Endothelial cell of umbilical vein (primary cell): ENCODE measurements around the gene SLC35F2. TPM values are rescaled to one million over a fixed set of nuclear protein-coding genes. Genes with fewer than 3 reads are reported as not detected.

Experiments used
- BruUV-seq: library from RNA; stranded (reverse); fragments of 400-500 nt; replicated peaks from 2 replicates; lab custom pipeline; 2021; lab: Mats Ljungman, UMichigan
- CTCF ChIA-PET: fragments of 300-600, 350-600 bp; sonication (Branson Sonifier 250); formaldehyde crosslinking; loops from one replicate; lab custom pipeline; 2021; ENCODE audit warnings: antibody characterized with exemption, inconsistent platforms; lab: Charles Lee
- POLR2A ChIA-PET: fragments of 300-600, 350-600 bp; sonication (Branson Sonifier 250); formaldehyde crosslinking; loops from one replicate; lab custom pipeline; 2021; ENCODE audit warnings: antibody characterized with exemption, inconsistent platforms; lab: Charles Lee
- DNase-seq: peaks from one replicate; pipeline ENCODE4 v3.0.0-alpha.2; 2011; ENCODE audit warnings: low read depth, low spot score
- FAIRE-seq: peaks from 2 replicates; lab custom pipeline; 2011; peaks lifted over from hg19 to GRCh38; lab: Jason Lieb, UNC
- H2AFZ ChIP-seq: 2 replicates; pipeline ENCODE4 v1.6.0; 2012; ENCODE audit warnings: low read depth, low read length, control low read depth, inconsistent platforms
- H3K27ac ChIP-seq: 2 replicates; pipeline ENCODE4 v1.5.1; 2011; ENCODE audit warnings: low read depth, mild to moderate bottlenecking, control low read depth, low read length, moderate library complexity; ENCODE audit not compliant: insufficient read depth
- H3K27me3 ChIP-seq, 2 experiments: 2 replicates each; pipeline versions ENCODE4 v1.6.0 to v1.6.1; 2011; ENCODE audit warnings: low read length in 2 of 2, mixed read lengths in 1 of 2; ENCODE audit not compliant: control insufficient read depth in 2 of 2, insufficient read depth in 2 of 2
- H3K36me3 ChIP-seq, 2 experiments: 2 replicates in 1 of 2; 3 replicates in 1 of 2; pipeline ENCODE4 v1.5.1; 2011; ENCODE audit warnings: low read length in 2 of 2, mild to moderate bottlenecking in 1 of 2, moderate library complexity in 1 of 2; ENCODE audit not compliant: control insufficient read depth in 2 of 2, insufficient read depth in 2 of 2; ENCODE audit errors: extremely low read depth in 1 of 2
- H3K4me1 ChIP-seq: 3 replicates; pipeline ENCODE4 v1.5.1; 2011; ENCODE audit warnings: mild to moderate bottlenecking, low read length; ENCODE audit not compliant: control insufficient read depth, insufficient read depth; ENCODE audit errors: extremely low read depth
- H3K4me2 ChIP-seq: 2 replicates; pipeline ENCODE4 v1.6.1; 2011; ENCODE audit warnings: low read length, control low read depth, mixed read lengths; ENCODE audit not compliant: insufficient read depth
- H3K4me3 ChIP-seq, 3 experiments: fragments of 200-600 bp in 1 of 3; sonication (generic), shearing (Covaris generic) in 1 of 3; replicated peaks in 1 of 3; 2 replicates each; pipeline ENCODE4 v1.5.1; 2011 to 2016; ENCODE audit warnings: control low read depth in 3 of 3, low read length in 3 of 3, mild to moderate bottlenecking in 2 of 3, inconsistent platforms in 1 of 3, low read depth in 1 of 3, moderate library complexity in 1 of 3; ENCODE audit not compliant: insufficient read depth in 1 of 3
- H3K79me2 ChIP-seq: 2 replicates; pipeline ENCODE4 v1.6.0; 2012; ENCODE audit warnings: low read length, inconsistent platforms; ENCODE audit not compliant: control insufficient read depth, insufficient read depth
- H3K9ac ChIP-seq: replicated peaks from 2 replicates; pipeline ENCODE3; 2011; ENCODE audit warnings: low read length, control low read depth; ENCODE audit not compliant: insufficient read depth; ENCODE audit errors: extremely low read depth
- H3K9me1 ChIP-seq: replicated peaks from 3 replicates; pipeline ENCODE4 v1.6.0; 2011; ENCODE audit warnings: mild to moderate bottlenecking, low read length; ENCODE audit not compliant: control insufficient read depth, insufficient read depth; ENCODE audit errors: extremely low read depth
- H3K9me3 ChIP-seq: replicated peaks from 2 replicates; pipeline ENCODE4 v1.5.1; 2012; ENCODE audit warnings: low read length, inconsistent platforms; ENCODE audit not compliant: control insufficient read depth, insufficient read depth
- H4K20me1 ChIP-seq: replicated peaks from 2 replicates; pipeline ENCODE3; 2011; ENCODE audit warnings: mild to moderate bottlenecking, low read length; ENCODE audit not compliant: control insufficient read depth, insufficient read depth; ENCODE audit errors: extremely low read depth
- CTCF ChIP-seq, 2 donors: IDR thresholded peaks; 1 replicate in 1 of 2; 2 replicates in 1 of 2; pipeline ENCODE4 v1.5.1; 2011; ENCODE audit warnings: low read length in 2 of 2, mild to moderate bottlenecking in 2 of 2, moderate library complexity in 2 of 2, control low read depth in 1 of 2, inconsistent platforms in 1 of 2, low read depth in 1 of 2; ENCODE audit not compliant: insufficient read depth in 1 of 2; ENCODE audit errors: extremely low read depth in 1 of 2
- EZH2 ChIP-seq: IDR thresholded peaks from 2 replicates; pipeline ENCODE4 v1.6.1; 2012; ENCODE audit warnings: borderline replicate concordance, low read depth, mild to moderate bottlenecking, moderate library complexity, low read length, inconsistent platforms; ENCODE audit not compliant: severe bottlenecking
- FOS ChIP-seq: IDR thresholded peaks from 2 replicates; pipeline ENCODE4 v1.6.1; 2011; ENCODE audit warnings: mild to moderate bottlenecking, low read length, moderate library complexity, borderline replicate concordance; ENCODE audit not compliant: insufficient read depth
- GATA2 ChIP-seq: IDR thresholded peaks from 2 replicates; pipeline ENCODE4 v1.7.0; 2011; ENCODE audit warnings: low read depth, mild to moderate bottlenecking, moderate library complexity, mixed read lengths, low read length; ENCODE audit not compliant: insufficient read length, insufficient read depth
- JUN ChIP-seq: IDR thresholded peaks from 2 replicates; pipeline ENCODE4 v1.6.1; 2011; ENCODE audit warnings: borderline replicate concordance, low read depth; ENCODE audit not compliant: insufficient read length, insufficient read depth
- MAX ChIP-seq: IDR thresholded peaks from 2 replicates; pipeline ENCODE4 v1.6.1; 2011; ENCODE audit not compliant: insufficient read depth, insufficient read length
- MYC ChIP-seq: IDR thresholded peaks from one replicate; pipeline ENCODE4 v1.6.1; 2011; ENCODE audit warnings: mild to moderate bottlenecking, low read depth, low read length
- POLR2A ChIP-seq: IDR thresholded peaks from 2 replicates; pipeline ENCODE4 v1.6.1; 2012; ENCODE audit warnings: low read depth, mild to moderate bottlenecking, control low read depth, low read length
- POLR2AphosphoS5 ChIP-seq: IDR thresholded peaks from 2 replicates; pipeline ENCODE4 v1.6.1; 2012; ENCODE audit warnings: low read depth, mild to moderate bottlenecking, control low read depth, low read length, moderate library complexity; ENCODE audit not compliant: insufficient read depth
- dilution Hi-C: fragments of 300-500 bp; cut with MboI; formaldehyde crosslinking; loops from one replicate; pipeline ENCODE4 v1.15.0; 2019; ENCODE audit warnings: low sequenced_read_pairs; ENCODE audit not compliant: extremely low pct_ligation_motif_present
- intact Hi-C: fragments of 100-400 bp; cut with micrococcal nuclease; formaldehyde crosslinking; loops from one replicate; pipeline ENCODE4 v1.10.0; 2022
- polyA plus RNA-seq, 4 experiments: library from polyadenylated mRNA; depleted of rRNA in 3 of 4; stranded (reverse) in 3 of 4; unstranded in 1 of 4; fragments of >200 nt; gene quantifications; 2 replicates each; pipeline versions ENCODE4 v1.2.1 to v1.2.3, GENCODE V29; 2011 to 2012; ENCODE audit warnings: missing spikeins in 1 of 4
- total RNA-seq: library from RNA; stranded (reverse); gene quantifications from 2 replicates; pipeline ENCODE4 v1.2.3, GENCODE V29; 2021

SLC35F2 gene
- total and polyA plus RNA-seq, 2 donors (not counting 3 experiments of a cell fraction or from before 2014, with no cell fraction given): 41.0 to 59.7 TPM

DNA sequence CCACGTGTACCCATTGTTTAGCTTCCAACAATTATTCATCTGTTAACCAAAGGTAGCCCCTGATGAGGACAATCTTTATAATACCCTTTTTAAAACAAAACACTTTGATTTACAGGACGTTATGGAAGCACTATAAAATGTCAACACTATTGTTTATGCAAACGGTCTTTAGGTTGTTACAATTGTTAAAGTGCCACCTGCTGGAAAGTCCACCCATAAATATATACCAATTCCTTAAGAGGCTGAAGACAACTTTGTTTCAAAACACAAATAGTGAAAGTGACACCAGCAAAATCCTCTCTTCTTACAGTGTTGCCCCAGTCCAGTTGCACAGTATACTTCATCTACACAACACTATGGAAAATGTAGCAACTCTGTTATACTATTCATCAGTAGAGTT is 77.8 kb downstream of the SLC35F2 start:
- no peak overlapping the region for H3K27ac ChIP-seq
- CTCF ChIA-PET: interaction anchor here (1.2 kb wide), 1 partner anchor 231 kb away, joined by 4 read pairs; no protein-coding TSS in a partner anchor

GRCh38 chr11:107780136-107780535 is 78.5 kb downstream of the SLC35F2 start:
- ChIA-PET CTCF (interaction anchor here (1.2 kb wide), 1 partner anchor 231 kb away, joined by 4 read pairs; no protein-coding TSS in a partner anchor), POLR2A (no interaction called here)
- H4K20me1 ChIP-seq: no peaks in the 10 kb centered on the region
- intact Hi-C loops: no loop called here
- H3K9me3 ChIP-seq: no peaks in the 10 kb centered on the region
- H3K4me2 ChIP-seq: no peak overlapping the region
- no peak overlapping the region for H3K4me3 ChIP-seq
- no peaks in the 10 kb centered on the region for H3K79me2 ChIP-seq
- H3K27me3 ChIP-seq: no peaks in the 10 kb centered on the region
- FAIRE-seq (no peak), DNase-seq (no peak)
- BruUV-seq: no TSS peak
- H3K36me3 ChIP-seq: no peaks in the 10 kb centered on the region
- no peaks in the 10 kb centered on the region for H3K4me1 ChIP-seq
- TF ChIP-seq GATA2: no peak
- TF ChIP-seq POLR2AphosphoS5: no peak
- TF ChIP-seq POLR2A: no peak
- TF ChIP-seq MAX: no peak
- TF ChIP-seq JUN: no peak
- TF ChIP-seq EZH2: no peak
- TF ChIP-seq CTCF (IDR thresholded peaks at IDR 0.05; ENCODE audit: extremely low read depth in 1 of 2, insufficient read depth in 1 of 2, low read depth in 1 of 2, low read length in 2 of 2): no peak
- TF ChIP-seq FOS: no peak
- TF ChIP-seq MYC: no peak
- dilution Hi-C loops: no loop called here
- no peaks in the 10 kb centered on the region for H3K9me1 ChIP-seq
- H2AFZ ChIP-seq: no peak overlapping the region
- H3K27ac ChIP-seq: no peak overlapping the region
- H3K9ac ChIP-seq: no peak overlapping the region

More for the DNA sequence above, 77.8 kb downstream of the SLC35F2 start:
- H3K4me2 ChIP-seq: no peak overlapping the region
- no peaks in the 10 kb centered on the region for H3K79me2 ChIP-seq
- TF ChIP-seq JUN (no peak), CTCF (IDR thresholded peaks at IDR 0.05; ENCODE audit: extremely low read depth in 1 of 2, insufficient read depth in 1 of 2, low read depth in 1 of 2, low read length in 2 of 2) (peak in 1 of 2 donors; percentile 3)
- POLR2A ChIA-PET: no interaction called here
- no peak overlapping the region for H2AFZ ChIP-seq
- no TSS peak for BruUV-seq
- no peaks in the 10 kb centered on the region for H3K36me3 ChIP-seq
- no peaks in the 10 kb centered on the region for H3K9me3 ChIP-seq
- no peak overlapping the region for H3K9ac ChIP-seq
- DNase-seq (peak; percentile 31), FAIRE-seq (peak; percentile 80)
- H4K20me1 ChIP-seq: no peaks in the 10 kb centered on the region
- dilution Hi-C loops: no loop called here
- no peaks in the 10 kb centered on the region for H3K4me1 ChIP-seq
- H3K4me3 ChIP-seq: no peak overlapping the region
- intact Hi-C loops: no loop called here
- no peaks in the 10 kb centered on the region for H3K27me3 ChIP-seq
- no peaks in the 10 kb centered on the region for H3K9me1 ChIP-seq
